Right kidney (tissue), 1 donor: ENCODE results near the gene NOM1.

Source experiments
- DNase-seq: peaks from one replicate; pipeline ENCODE4 v3.0.0-alpha.2; 2016

Gene NOM1

GRCh38 chr7:157016352-157017041 is 67.0 kb downstream of the NOM1 start:
- no peak for DNase-seq

- DNase-seq = no peak
Measured at GRCh38 chr7:157017149-157017548, 67.6 kb downstream of the NOM1 start.

- DNase-seq = peak; percentile 52
Measured at GRCh38 chr7:157017603-157018327, 68.3 kb downstream of the NOM1 start.

- DNase-seq = peak; percentile 52
Measured at GRCh38 chr7:157018328-157018996, 69.0 kb downstream of the NOM1 start.

- DNase-seq = peak; percentile 55
Measured at GRCh38 chr7:157018997-157019608, 69.6 kb downstream of the NOM1 start.

- peak; percentile 41 for DNase-seq
Measured at GRCh38 chr7:157019718-157020451, 70.4 kb downstream of the NOM1 start.

- DNase-seq = peak; percentile 57
Measured at GRCh38 chr7:157020514-157021070, 71.1 kb downstream of the NOM1 start.

GRCh38 chr7:157021071-157021870 is 71.8 kb downstream of the NOM1 start:
- DNase-seq = peak; percentile 26

- peak; percentile 41 for DNase-seq
Measured at GRCh38 chr7:157021871-157022680, 72.6 kb downstream of the NOM1 start.
